Stimulated activated CD4-positive, alpha-beta T cell treated with anti-CD3 and anti-CD28 coated beads, Interleukin-12 subunit alpha, Interleukin-12 subunit beta, amount 100 ng/mL, for 48 hours (primary cell): ENCODE measurements around the gene HOXA5.

ENCODE experiments used
- DNase-seq, 3 donors: peaks; one replicate each; pipeline ENCODE4 v3.0.0-alpha.2; 2020; ENCODE audit warnings: low read depth in 2 of 3, low spot score in 1 of 3

The HOXA5 gene

DNA sequence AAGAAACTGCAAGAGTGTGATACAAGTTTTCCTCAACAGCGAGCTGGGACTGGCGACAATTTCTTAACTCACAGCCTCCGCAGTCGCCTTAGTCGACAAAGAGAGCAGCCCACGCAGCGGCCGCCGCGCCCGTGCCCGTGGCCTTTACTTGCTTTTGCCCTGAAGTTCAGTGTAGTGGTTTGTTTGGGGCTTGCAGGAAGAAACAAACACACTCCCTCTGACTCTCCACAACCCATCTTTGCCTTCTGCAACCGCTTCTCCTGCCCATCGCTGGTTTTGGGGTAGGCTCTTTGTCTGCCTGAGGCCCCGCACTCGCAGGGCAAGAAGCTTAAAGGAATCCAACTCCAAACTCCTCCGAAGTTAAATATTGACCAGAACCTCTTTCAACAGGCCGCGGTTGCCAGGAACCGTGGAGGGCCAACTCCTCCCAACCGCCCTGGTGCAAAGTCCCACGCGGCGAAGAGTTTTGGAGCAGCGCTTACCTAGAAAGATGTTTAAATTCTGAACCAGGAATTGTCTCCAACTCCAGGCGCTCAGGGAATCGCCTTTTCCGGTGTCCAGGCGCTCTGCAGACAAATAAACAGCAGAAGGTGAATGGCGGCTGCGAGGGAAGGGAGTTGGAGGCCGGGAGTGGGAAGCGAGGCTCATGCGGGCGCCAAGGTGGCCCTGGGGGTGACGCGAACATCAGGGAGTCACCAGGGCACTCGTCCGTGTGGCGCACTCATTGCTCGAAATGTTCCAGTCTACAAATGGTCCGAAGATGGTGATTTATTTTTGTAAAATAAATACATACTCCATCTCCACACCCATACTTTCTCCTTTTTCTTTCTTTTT, 21.2 kb downstream of the HOXA5 start:
- no peak for DNase-seq

DNA sequence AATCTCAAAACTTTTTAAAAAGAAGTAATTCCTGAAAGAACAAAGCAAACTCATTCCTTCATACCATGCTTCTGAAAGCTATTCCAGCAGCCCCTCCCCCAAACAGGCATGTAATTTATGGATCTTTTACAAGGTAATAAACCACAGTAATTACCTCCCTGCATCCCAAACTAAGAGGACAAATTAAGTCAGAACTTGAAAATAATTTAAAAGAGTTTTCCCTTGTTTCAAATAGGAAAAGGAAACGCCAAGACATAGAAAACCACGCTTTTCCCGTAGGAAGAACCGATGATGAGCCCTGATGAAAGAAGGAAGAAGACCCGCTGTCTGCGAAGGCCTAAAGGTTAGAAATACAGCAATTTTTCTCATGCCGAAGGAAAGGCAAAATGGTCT, 21.8 kb downstream of the HOXA5 start:
- DNase-seq = no peak

DNA sequence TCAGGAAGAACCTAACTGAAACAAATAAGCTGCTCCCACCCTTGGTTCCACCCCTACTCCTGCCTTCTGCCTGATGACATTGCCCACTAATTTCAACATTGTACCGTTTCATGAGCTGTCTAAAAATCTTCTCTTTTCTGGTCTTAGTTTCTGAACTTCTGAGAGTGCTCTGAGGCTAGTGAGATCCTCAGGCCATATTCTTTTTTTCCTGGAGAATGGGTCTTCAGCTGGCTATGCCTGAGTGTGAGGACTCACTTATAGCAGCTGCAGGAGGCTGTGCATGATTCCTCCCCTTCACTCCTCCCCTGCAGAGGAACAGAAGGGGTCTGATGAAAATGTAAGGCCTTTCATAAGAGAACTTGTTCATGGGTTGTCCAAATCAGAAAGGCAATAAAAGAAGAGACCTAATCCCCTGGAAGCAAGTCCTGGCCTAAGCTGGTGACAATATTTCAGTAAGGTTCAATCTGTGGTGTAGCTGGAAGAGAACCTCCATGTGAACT, 24.0 kb downstream of the HOXA5 start:
- no peak for DNase-seq

DNA sequence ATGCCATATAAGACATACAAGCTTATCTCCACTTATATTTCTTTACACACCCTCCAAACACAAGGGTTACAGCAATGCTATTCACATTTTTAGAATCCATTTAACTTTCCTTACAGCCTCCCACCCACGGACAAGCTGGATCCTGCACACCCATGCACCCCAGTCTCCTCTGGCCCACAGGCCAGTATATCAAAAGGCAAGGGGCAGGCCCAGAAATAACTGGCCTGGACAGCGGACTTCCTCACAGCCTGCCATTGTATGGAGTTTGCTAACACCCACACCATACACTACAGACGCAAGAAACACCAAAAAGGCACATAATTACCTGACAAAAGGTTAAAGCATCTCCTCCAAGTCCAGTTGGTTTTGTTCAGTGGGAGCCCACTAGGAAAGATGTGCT, 24.9 kb downstream of the HOXA5 start:
- no peak for DNase-seq

DNA sequence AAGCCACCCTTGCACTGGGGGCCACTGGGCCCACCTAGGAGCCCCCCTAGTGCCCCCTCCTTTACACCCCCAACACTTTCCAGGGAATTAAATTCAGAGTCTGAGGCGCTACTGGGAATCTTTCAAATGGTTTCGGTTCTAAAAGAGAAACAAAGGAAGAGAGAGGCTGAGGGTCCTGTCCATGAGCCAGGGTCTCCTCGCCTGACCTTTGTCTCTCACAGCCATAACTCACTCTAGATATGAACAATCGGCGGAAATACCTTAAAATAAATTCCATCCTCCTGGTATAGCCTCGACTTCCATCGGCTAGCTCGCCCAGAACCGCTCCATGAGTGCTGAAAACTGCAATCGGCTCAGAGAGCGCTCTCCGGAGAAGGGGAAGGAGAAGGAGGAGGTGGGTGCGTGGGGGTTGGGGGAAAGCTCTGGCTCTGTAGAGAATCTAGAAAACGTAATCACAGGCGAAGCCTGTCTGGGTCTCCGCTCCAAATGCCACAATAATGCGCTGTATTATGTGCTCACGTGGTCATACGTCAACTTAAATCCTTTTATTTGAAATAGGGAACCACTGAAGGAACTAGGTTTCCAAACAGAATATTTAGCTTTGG, 25.5 kb downstream of the HOXA5 start:
- no peak for DNase-seq

DNA sequence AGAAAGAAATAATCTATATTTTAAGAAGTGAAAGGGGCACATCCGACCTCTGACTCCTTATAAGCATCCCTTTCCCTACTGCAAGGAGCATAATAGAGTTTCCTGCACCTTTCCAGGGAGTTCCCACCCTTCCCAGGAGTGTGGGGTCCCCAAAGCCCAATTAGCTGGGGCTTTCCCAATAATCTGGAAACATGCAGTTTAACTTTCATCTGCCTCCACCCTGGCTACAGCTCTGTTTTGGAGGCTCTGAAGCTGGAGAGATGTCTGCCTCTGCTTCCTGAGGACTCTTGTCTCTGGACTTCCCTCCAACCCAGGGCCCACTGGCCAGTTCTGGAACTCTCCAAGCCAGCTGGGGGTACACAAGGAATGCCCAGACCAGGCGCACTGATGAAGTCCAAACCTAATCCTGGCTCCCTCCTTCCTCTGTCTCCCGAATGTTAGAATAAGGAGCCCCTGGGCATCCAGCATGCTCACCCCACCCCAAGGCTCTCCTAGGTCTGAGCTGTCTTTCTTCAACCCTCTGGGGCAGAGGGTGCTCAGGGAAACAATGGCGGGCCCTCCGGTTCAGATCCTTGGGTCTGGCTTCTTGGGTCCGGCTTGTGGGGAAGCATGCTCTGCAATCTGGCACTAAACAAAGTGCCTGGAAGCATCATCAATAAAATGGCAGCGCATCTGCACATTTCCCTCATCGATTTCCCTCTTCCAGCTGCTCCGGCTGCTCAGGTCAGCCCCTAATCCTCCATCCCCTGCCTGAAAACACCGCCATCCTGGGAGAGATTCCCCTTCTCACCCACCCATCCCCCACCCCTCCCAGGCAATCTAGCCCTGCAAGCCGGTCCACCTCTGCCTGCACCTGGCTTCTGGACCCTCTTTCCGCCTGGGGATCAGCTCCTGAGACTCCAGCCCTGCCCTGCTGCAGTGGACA, 26.3 kb downstream of the HOXA5 start:
- no peak for DNase-seq

DNA sequence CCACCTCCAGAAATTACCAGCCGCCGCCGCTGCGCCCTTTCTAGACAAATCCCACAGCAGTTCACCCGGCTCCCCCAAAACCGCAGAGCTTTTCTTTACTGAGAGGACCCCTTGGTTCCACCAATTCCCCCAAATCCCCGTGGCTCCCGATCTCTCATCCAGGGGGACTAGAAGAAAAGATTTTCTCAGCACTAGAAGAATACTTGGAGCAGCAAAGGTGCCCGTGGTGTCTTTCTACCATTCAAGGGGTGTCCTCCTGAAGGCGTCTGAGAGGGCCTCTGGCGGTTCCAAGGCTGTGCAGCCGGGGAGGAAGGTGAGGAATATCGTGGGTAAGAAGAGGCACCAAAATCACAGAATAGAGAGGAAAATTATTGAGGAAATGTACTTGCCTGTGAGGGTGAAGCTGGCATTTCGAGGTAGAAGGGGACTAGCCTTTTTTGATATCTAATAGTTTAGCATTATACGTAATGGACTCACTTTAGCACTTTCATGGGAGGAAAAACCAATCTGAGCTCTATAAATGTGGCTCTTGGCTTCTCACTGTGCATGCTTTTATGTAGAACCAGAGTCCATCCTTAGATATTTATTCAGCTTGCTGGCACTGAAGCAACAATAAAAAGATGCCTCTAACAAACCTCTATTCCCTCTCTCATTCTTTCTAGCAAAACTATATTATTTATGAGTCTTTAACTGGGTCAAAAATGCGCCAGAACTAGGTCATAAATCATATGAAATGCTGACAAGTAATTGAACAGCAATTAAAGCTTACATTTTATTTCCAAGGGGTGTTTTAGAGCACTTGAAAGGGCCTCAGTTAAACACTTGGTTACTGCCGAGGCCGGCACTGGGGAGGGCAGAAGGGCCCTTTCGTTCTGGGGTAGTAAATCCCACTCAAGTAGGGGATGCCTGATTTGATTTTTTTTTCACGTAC, 27.2 kb downstream of the HOXA5 start:
- DNase-seq = no peak

DNA sequence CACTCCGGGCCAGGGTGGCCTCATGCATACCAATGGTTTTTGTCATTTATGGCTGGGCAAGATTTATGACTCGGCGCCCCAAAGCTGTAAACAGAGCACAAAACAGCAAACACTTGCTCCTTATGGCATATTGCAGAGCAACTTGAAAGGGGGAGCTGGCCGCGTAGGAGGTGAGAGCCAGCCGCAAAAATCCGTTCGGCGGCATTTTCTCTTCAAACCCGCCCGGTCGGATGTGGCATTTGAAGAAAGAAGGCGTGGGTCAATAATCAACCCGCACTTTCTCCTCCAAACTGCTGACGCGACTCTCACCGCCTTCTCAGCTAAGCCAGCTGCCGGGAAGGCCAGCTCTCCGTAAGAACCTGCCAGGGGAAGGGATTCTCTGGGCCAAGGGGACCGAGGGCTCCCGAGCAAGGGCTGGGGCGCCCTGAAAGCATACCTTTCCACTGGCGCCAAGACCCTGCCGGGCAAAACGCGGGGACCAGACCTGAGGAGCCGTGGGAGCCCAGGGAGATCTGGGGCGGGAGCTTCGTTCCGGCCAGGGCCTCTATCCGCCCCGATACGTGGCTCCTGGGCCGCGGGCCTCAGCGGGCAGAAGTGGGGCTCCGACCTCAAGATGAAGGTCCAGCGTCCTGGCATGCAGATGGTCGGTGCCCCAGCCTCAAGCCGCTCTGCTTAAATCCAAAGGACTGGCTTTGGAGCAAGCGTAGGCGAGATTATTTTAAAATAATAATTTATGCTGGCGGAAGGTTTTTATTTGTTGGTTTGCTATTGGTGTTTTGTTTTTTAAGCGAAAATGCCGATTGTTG, 28.1 kb downstream of the HOXA5 start:
- no peak for DNase-seq

DNA sequence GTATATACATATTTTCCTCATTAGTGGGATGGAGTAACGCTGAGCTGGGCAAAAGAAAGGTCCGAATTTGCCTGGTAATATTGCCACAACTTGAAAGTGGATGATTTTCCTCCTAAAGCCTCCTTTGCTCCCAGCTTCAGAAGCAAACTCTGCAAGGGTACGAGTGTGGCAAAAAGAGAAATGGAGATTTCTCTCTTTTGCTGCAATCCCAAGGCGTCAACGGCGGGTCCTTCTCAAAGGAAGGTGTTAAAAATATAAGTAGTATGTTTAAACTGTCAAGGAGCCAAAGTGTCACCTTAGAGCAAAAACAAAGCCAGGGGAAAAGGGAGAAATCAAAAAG, 28.6 kb downstream of the HOXA5 start:
- DNase-seq = no peak

DNA sequence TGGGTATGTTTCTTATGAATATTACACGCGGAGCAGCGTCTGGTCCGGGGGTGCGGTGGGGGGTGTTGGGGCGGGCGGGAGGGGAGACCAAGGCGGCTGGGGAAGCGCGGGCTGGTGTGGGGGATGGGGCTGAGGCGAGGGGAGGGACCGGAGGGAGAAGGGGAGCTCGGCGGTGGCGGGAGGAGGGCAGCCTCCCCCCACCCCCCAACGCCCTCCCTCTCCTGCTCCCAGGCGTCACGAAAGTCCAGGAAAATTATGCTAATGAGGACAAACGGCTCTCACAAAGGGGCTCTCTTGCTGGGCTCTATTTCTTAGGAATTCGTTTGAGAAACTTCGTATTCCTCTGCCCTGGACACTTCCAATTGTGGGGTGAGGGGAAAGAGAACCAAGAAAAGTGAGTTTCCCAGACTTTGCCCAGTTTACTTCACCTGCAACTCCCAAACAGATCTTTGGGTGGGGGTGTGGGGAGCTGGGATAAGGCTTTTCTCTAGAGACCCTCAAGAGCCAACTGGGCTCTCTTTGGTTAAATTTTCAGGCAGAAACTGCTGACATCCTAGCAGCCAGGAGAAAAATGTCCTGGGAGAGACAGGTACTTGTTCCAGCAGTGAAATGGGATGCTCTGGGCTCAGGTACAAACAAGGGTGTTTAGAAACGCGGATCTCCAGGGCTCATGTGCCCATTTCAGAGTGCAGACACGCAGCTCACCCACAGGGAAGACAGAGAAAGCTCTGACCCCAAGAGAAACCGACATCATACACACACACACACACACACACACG, 29.3 kb downstream of the HOXA5 start:
- no peak for DNase-seq

DNA sequence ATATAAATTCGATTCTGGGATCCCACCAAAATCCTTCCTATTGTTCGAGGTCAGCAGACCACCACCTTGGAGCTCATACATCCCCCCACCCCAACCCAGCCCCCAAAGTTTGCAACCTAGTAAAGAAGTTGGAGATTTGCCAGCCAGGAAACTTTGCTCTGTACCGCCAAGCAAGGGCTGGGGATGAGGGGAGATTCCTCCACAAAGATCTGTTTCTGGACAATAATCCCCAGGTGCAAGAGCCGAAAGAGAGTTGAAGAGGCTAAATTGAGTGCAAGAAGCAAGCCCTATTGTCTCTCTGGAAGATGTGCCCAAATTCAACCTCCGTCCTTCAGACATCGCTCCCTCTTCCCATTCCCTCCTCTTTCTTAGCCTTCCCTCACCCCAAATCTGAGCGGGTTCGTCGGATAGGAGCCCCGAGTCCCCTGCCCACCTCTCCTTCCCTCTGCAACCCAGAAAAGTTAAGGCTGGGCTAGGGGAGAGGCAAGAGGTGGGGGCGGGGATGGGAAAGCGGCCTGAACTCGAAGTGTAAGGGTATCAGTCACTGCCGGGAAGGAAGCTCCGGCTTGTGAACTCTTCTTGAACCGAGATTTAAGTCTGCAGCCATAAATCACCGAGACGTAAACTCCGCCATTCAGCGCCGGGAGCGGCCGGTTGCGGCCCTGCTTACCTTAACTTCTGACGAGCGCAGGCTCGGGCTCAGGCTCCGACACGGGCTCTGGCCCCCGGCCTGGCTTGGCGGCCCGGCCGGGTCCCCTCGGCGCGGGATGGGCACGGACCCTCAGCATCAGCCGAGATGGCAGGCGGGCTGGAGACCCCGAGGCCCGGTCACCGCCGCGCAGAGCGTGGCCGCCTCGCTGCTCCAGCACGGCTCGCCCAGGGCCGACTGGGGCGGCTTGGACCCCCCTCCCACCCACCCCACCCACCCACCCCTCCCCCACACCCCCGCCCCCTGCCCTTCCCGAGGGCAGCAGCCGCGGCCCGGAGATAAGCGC, 30.2 kb downstream of the HOXA5 start:
- no peak for DNase-seq

DNA sequence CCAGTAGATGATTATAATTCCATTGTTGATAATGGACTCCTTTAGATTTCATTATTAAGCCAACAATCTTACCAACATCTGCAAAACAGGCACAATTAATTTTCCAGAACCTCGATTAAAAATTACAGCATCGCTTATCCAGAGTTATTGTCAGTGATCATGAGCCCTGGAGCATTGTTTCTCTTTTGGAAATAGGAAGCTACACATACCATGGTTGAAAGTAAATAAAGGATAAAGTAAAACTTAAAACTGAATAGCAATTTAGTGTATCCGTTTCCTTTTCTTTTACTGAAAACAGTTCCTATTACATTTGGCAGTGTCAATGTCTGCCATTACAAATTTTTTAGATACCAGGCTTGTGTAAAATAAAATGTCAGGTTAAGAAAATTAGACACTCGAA, 31.1 kb downstream of the HOXA5 start:
- no peak for DNase-seq

DNA sequence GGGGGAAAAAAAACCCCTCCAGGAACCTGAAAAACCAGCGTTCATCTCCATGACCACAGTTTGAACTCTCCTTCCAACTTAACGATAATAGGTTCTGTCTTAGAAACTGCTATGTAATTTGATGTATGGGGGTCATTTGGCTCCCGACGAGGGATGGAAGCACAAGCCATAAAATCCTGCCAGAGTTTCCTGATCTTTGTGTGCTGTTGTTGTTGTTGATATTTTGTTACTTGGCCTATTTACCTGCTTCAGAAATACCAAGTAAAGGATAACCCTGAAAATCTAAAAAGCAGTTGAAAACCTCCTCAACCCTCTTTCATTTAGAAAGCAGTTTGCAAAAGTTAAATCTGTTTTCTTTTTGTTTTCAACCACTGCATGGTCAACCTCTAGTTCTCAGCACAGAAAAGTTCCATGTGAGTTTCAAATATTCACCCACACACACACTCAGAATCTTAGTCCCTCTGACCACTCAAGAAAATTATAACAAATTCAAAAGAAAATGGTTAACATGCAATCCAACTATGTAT, 31.7 kb downstream of the HOXA5 start:
- no peak for DNase-seq

DNA sequence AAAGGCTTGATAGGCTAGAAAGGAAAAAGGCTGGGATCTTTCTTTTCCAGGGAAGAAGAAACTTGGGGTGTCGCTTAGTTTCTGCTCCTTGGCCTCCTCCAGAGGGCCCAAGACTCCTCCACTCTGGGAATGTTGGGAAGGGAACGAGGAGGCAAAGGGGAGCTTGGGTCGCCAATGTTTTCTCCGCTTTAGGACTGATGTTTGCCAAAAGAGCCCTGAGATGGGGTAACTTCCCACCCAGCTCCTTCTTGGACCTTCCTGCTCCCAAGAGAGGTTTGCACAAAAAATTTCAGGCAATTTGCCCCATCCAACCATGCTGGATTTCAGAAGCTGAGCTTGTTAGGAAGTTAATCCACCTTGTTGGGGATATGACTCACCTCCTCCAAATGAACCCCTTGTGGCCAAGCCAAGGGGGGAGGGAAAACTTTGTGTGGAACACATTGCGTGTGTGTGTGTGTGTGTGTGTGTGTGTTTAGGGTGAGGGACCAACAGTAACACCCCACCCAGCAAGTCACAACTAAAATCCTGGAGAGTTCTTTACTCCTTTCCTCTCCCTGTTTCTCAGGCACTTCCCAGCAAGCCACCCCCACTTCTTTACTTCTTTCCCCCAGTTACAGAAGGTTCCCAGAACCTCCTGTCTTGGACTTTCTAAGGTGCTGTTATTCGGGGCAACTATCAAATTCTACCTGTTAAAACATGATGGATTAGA, 32.3 kb downstream of the HOXA5 start:
- no peak for DNase-seq

DNA sequence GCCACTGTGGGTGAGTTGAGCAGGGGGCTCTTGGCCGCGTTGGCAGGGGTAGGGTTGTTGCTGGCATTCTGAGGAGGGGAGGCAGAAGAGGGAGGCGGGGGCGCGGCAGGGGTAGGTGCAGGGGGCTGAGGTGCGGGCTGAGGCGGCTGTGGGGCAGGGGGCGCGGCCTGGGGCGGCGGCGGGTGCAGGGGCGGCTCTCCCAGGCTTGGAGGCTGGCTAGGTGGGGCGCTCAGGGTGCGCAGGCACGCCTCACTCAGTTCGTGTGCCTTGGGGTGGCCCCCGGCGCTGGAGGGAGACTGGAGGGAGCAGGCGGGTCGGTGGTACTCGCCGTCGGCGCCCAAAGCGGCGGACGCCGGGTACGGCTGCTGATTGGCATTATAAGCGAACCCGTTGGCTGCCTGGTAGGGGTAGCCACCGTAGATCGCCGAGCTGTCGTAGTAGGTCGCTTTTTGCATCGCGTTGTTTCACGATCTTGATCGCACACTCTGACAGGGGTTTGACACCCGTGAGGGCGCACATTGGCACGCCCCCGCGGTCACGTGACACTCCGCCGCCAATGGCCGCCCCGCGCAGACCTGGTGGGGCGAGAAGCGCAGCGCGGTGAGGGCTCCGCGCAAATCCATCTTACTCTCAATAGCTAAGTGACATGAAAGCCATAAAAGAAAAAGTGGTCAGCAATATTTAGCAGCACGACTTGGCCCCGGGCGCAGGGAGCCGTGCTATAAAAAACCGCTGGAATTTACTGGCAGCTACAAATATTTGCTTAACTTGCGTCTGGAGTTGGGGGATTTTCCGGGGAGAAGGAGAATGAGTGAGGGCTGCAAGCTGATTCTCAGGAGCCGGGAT, 33.1 kb downstream of the HOXA5 start:
- no peak for DNase-seq
